HG02763 (cell line): Measurements from ENCODE around the gene CUBN.
A peak's percentile ranks its signal among the peaks of the same experiment; 100 is the strongest.

Experiments
- ATAC-seq: cut with Tn5 transposase; IDR thresholded peaks from one replicate; pipeline ENCODE4 v1.9.1; 2021; ENCODE audit warnings: mild to moderate bottlenecking, moderate library complexity; ENCODE audit not compliant: unreplicated experiment

CUBN gene

GRCh38 chr10:16799621-16800020, 330.0 kb downstream of the CUBN start:
- ATAC-seq, result peak; percentile 84

GRCh38 chr10:16798571-16798970, 331.0 kb downstream of the CUBN start:
- no peak for ATAC-seq

- ATAC-seq, result no peak
Measured at GRCh38 chr10:16795410-16796073, 334.1 kb downstream of the CUBN start.

- ATAC-seq, result no peak
Measured at GRCh38 chr10:16794005-16794404, 335.6 kb downstream of the CUBN start.

- no peak for ATAC-seq
Measured at GRCh38 chr10:16792675-16793074, 336.9 kb downstream of the CUBN start.

GRCh38 chr10:16789765-16790164, 339.8 kb downstream of the CUBN start:
- no peak for ATAC-seq

GRCh38 chr10:16789261-16789660, 340.4 kb downstream of the CUBN start:
- ATAC-seq, result no peak

GRCh38 chr10:16788778-16789177, 340.8 kb downstream of the CUBN start:
- no peak for ATAC-seq

GRCh38 chr10:16788125-16788524, 341.5 kb downstream of the CUBN start:
- ATAC-seq, result no peak

GRCh38 chr10:16787361-16787791, 342.2 kb downstream of the CUBN start:
- peak; percentile 60 for ATAC-seq

- no peak for ATAC-seq
Measured at GRCh38 chr10:16780338-16780880, 349.2 kb downstream of the CUBN start.

- ATAC-seq, result peak; percentile 78
Measured at GRCh38 chr10:16779384-16779915, 350.2 kb downstream of the CUBN start.

- ATAC-seq, result no peak
Measured at GRCh38 chr10:16777473-16778370, 351.9 kb downstream of the CUBN start.

GRCh38 chr10:16776896-16777295, 352.7 kb downstream of the CUBN start:
- no peak for ATAC-seq
